GM10248 (cell line): ENCODE data around the gene ZNF579.

ENCODE experiments used
- CTCF ChIA-PET: fragments of 300-600 bp; sonication (Branson Sonifier 250); formaldehyde crosslinking; extraction: SDS; loops from one replicate; lab custom pipeline; 2021; ENCODE audit warnings: antibody characterized with exemption; lab: Yijun Ruan, JAX
- POLR2A ChIA-PET: fragments of 350-650 bp; sonication (Branson Sonifier 250); formaldehyde crosslinking; extraction: SDS; loops from one replicate; lab custom pipeline; 2020; ENCODE audit warnings: antibody characterized with exemption; lab: Yijun Ruan, JAX
- DNase-seq: peaks from one replicate; pipeline ENCODE4 v3.0.0; 2012; ENCODE audit errors: extremely low spot score
- CTCF ChIP-seq: IDR thresholded peaks from 2 replicates; pipeline ENCODE4 v1.5.1; 2012; ENCODE audit warnings: mild to moderate bottlenecking, low read depth; ENCODE audit errors: extremely low read depth, missing control alignments, control extremely low read depth

The ZNF579 gene

GRCh38 chr19:55545443-55545842, 35.2 kb downstream of the ZNF579 start, which contains the start of gene SBK3:
Gene SBK3, minus strand, starts transcription at chr19:55545543. Its CDS starts 0 bp downstream, at chr19:55545543.
- ChIA-PET POLR2A (no interaction called here), CTCF (no interaction called here)
- DNase-seq = no peak
- TF ChIP-seq CTCF = no peak

- CTCF ChIA-PET = no interaction called here
- no peak for TF ChIP-seq CTCF
- no peak for DNase-seq
- POLR2A ChIA-PET = no interaction called here
Observed at GRCh38 chr19:55544776-55545439, 35.7 kb downstream of the ZNF579 start.

DNA sequence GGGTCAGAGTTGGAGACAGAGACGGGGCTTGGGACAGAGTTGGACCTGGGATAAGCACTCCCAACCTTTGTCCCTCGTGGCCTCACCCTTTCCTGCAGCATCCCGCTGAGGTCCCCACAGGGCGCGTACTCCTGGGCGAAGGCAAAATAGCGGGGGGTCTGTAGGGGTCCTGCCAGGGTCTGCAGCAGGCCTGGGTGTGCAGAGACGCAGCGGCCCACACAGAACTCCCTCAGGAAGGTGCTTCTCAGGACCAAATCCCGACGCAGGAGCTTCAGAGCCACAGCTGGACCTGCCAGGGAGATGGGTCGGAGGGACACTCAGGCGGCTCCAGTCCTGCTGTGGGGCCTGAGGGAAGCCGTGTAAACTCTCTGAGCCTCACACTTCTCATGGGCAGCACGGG, 36.6 kb downstream of the ZNF579 start:
- DNase-seq = no peak
- TF ChIP-seq CTCF = no peak
- ChIA-PET CTCF (no interaction called here), POLR2A (no interaction called here)

DNA sequence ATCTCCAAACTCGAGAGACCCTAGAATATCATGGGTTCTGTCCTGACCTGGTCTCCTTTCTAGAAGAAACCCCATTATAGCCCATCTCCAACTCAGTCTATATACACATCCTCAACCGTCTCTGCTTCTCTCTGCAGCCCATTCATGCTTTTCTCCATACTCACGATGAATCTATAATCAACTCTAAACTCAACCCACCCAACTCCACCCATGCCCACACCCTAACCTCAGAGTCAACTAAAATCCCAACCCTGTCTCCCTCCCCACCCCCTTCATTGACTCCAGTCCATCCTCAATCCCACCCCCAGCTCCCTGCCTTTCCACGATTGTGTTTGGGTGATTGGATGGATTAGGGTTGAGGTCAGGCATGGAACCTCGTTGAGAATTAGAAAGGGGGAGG, 37.1 kb downstream of the ZNF579 start:
- ChIA-PET CTCF (no interaction called here), POLR2A (no interaction called here)
- DNase-seq = no peak
- no peak for TF ChIP-seq CTCF

GRCh38 chr19:55542292-55542855, 38.3 kb downstream of the ZNF579 start:
- DNase-seq = no peak
- POLR2A ChIA-PET = no interaction called here
- no peak for TF ChIP-seq CTCF
- CTCF ChIA-PET = no interaction called here

DNA sequence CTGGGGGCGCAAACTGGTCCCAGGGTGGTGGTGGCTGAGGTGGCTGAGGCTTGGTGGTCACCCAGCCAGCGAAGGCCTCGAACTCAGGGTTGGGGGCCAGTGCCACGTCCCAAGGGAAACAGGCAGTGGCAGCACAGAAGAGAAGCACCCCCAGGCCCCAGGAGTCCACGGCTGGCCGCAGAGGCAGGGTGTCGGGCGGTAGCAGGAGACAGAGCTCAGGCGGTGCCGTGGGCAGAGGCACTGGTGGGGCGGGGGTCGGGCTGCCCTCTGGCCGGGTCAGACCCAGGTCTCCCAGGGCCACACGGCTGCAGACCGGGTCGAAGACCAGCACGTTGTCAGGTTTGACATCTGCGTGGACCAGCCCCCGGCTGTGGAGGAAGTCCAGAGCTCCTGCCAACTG, 39.6 kb downstream of the ZNF579 start:
- ChIA-PET CTCF (interaction anchor here (1.3 kb wide), 1 partner anchor 9 kb away, joined by 3 read pairs; no protein-coding TSS in a partner anchor), POLR2A (no interaction called here)
- no peak for TF ChIP-seq CTCF
- DNase-seq = no peak
